Measurements from ENCODE around the gene CCNB3.

Gene CCNB3

DNA sequence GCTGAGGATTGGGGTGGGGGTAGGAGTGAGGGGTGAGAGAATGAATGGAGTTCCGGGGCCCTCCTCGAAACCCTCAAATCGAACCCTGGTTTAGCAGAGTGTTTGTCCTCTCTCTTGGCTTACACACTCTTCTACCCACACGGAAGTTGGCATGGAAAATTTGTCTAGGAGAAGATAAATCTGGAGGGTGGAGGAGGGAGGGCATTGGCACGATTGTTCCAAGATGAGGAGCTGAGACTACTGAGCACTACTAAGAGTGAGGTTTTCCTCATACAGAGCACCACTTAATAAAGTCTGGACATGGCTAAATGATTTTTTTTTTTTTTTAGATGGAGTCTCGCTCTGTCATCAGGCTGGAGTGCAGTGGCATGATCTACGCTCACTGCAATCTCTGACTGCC lies 37.2 kb upstream of the CCNB3 start:
- TF ChIP-seq TAF1 (IDR thresholded peaks at IDR 0.05; ENCODE audit: borderline replicate concordance, insufficient read depth, low read length) (no peak), POLR2AphosphoS5 (IDR thresholded peaks at IDR 0.05; ENCODE audit: low read depth, low read length) (no peak), REST (IDR thresholded peaks at IDR 0.05; ENCODE audit: insufficient read depth in 1 of 2, low read depth in 2 of 2, low read length in 2 of 2) (no peak), SIN3A (IDR thresholded peaks at IDR 0.05; ENCODE audit: borderline replicate concordance, insufficient read depth, low read length) (no peak), FOXP2 (optimal IDR thresholded peaks at IDR 0.05; ENCODE audit: borderline replicate concordance, extremely low read depth, extremely low read length, insufficient read depth) (no peak)

- TF ChIP-seq FOXP2 (optimal IDR thresholded peaks at IDR 0.05; ENCODE audit: borderline replicate concordance, extremely low read depth, extremely low read length, insufficient read depth) (no peak), POLR2AphosphoS5 (IDR thresholded peaks at IDR 0.05; ENCODE audit: low read depth, low read length) (no peak), SIN3A (IDR thresholded peaks at IDR 0.05; ENCODE audit: borderline replicate concordance, insufficient read depth, low read length) (no peak), TAF1 (IDR thresholded peaks at IDR 0.05; ENCODE audit: borderline replicate concordance, insufficient read depth, low read length) (no peak), REST (IDR thresholded peaks at IDR 0.05; ENCODE audit: insufficient read depth in 1 of 2, low read depth in 2 of 2, low read length in 2 of 2) (no peak)
These were observed 36.3 kb upstream of the CCNB3 start for GRCh38 chrX:50168241-50168687.

GRCh38 chrX:50169717-50170116 lies 34.8 kb upstream of the CCNB3 start:
- TF ChIP-seq TAF1 (IDR thresholded peaks at IDR 0.05; ENCODE audit: borderline replicate concordance, insufficient read depth, low read length), result no peak
- TF ChIP-seq POLR2AphosphoS5 (IDR thresholded peaks at IDR 0.05; ENCODE audit: low read depth, low read length), result no peak
- TF ChIP-seq FOXP2 (optimal IDR thresholded peaks at IDR 0.05; ENCODE audit: borderline replicate concordance, extremely low read depth, extremely low read length, insufficient read depth), result no peak
- TF ChIP-seq REST (IDR thresholded peaks at IDR 0.05; ENCODE audit: insufficient read depth in 1 of 2, low read depth in 2 of 2, low read length in 2 of 2), result no peak
- TF ChIP-seq SIN3A (IDR thresholded peaks at IDR 0.05; ENCODE audit: borderline replicate concordance, insufficient read depth, low read length), result no peak

GRCh38 chrX:50180073-50180940 lies 24.3 kb upstream of the CCNB3 start:
- TF ChIP-seq FOXP2 (optimal IDR thresholded peaks at IDR 0.05; ENCODE audit: borderline replicate concordance, extremely low read depth, extremely low read length, insufficient read depth) (no peak), REST (IDR thresholded peaks at IDR 0.05; ENCODE audit: insufficient read depth in 1 of 2, low read depth in 2 of 2, low read length in 2 of 2) (no peak), SIN3A (IDR thresholded peaks at IDR 0.05; ENCODE audit: borderline replicate concordance, insufficient read depth, low read length) (no peak), POLR2AphosphoS5 (IDR thresholded peaks at IDR 0.05; ENCODE audit: low read depth, low read length) (no peak), TAF1 (IDR thresholded peaks at IDR 0.05; ENCODE audit: borderline replicate concordance, insufficient read depth, low read length) (no peak)

Data from PFSK-1 (cell line).